RWPE2 (cell line): ENCODE measurements around the gene EXOC1.

Experiments used
- ATAC-seq: fragments of 200-7000 bp; cut with Tn5 transposase; 3 replicates; pipeline ENCODE4 v1.9.1; 2021; ENCODE audit warnings: low read depth
- DNase-seq: peaks from one replicate; pipeline ENCODE4 v3.0.0-alpha.2; 2020; ENCODE audit warnings: low spot score
- H3K27ac ChIP-seq: fragments of 450-650 bp; 2 replicates; pipeline ENCODE4 v1.5.1; 2017; ENCODE audit warnings: mild to moderate bottlenecking; ENCODE audit not compliant: poor library complexity, severe bottlenecking
- H3K27me3 ChIP-seq: fragments of 250-450 bp; sonication (Bioruptor Pico); 2 replicates; pipeline ENCODE4 v1.5.1; 2021; ENCODE audit warnings: mild to moderate bottlenecking, moderate library complexity; ENCODE audit not compliant: insufficient read depth, poor library complexity, severe bottlenecking
- H3K36me3 ChIP-seq: fragments of 250-450 bp; sonication (Bioruptor Pico); 2 replicates; pipeline ENCODE4 v1.5.1; 2020; ENCODE audit warnings: low read depth, mild to moderate bottlenecking, moderate library complexity
- H3K4me1 ChIP-seq: fragments of 250-450 bp; sonication (Bioruptor Pico); 2 replicates; pipeline ENCODE4 v1.5.1; 2021; ENCODE audit warnings: mild to moderate bottlenecking, moderate library complexity; ENCODE audit not compliant: insufficient read depth, poor library complexity, severe bottlenecking
- H3K4me3 ChIP-seq: fragments of 250-450 bp; sonication (Bioruptor Pico); 2 replicates; pipeline ENCODE4 v1.5.1; 2021; ENCODE audit warnings: mild to moderate bottlenecking, moderate library complexity; ENCODE audit not compliant: severe bottlenecking
- H3K9me3 ChIP-seq: fragments of 250-450 bp; sonication (Bioruptor Pico); 2 replicates; pipeline ENCODE4 v1.5.1; 2021; ENCODE audit warnings: mild to moderate bottlenecking, moderate library complexity; ENCODE audit not compliant: severe bottlenecking
- CTCF ChIP-seq: fragments of 450-650 bp; IDR thresholded peaks from one replicate; pipeline ENCODE4 v1.5.1; 2017; ENCODE audit warnings: mild to moderate bottlenecking, moderate library complexity; ENCODE audit not compliant: poor library complexity, severe bottlenecking

The EXOC1 gene

GRCh38 chr4:55921093-55921492 lies 67.6 kb downstream of the EXOC1 start:
- no peak for TF ChIP-seq CTCF
- no peaks in the 10 kb centered on the region for H3K27me3 ChIP-seq
- H3K27ac ChIP-seq, result peak overlapping the region; percentile 18
- DNase-seq (no peak), ATAC-seq (peak; percentile 74)
- no peaks in the 10 kb centered on the region for H3K36me3 ChIP-seq
- H3K4me1 ChIP-seq, result no peaks in the 10 kb centered on the region
- no peak overlapping the region for H3K4me3 ChIP-seq
- H3K9me3 ChIP-seq, result no peaks in the 10 kb centered on the region

- no peak overlapping the region for H3K27ac ChIP-seq
- no peak for TF ChIP-seq CTCF
- no peak for ATAC-seq
- no peak for DNase-seq
- no peaks in the 10 kb centered on the region for H3K27me3 ChIP-seq
- H3K4me1 ChIP-seq, result no peaks in the 10 kb centered on the region
- no peaks in the 10 kb centered on the region for H3K36me3 ChIP-seq
- H3K9me3 ChIP-seq, result no peaks in the 10 kb centered on the region
- H3K4me3 ChIP-seq, result no peak overlapping the region
Observed at GRCh38 chr4:55925241-55925640, 71.8 kb downstream of the EXOC1 start.

DNA sequence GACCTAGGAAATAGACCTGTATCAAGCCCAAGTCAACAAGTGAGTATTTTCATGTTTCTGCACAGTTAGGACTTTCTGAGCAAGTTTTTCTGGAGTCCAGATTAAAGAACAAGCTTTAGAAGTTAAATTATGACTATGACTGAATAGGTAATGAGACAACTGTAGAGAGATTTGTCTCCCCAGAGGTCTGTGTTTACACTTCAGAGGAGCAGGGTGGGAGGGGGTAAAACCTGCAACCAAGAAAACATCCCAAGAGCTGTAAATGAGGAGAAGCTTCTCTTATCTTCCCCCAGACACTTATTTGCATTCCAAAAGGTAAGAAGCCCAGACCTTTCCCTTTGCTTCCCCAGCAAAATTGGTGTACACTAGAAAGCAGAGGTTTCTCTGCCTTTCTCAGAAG lies 73.2 kb downstream of the EXOC1 start:
- H3K4me1 ChIP-seq, result no peaks in the 10 kb centered on the region
- no peak overlapping the region for H3K4me3 ChIP-seq
- ATAC-seq (no peak), DNase-seq (no peak)
- no peak for TF ChIP-seq CTCF
- no peaks in the 10 kb centered on the region for H3K9me3 ChIP-seq
- H3K27ac ChIP-seq, result no peak overlapping the region
- H3K36me3 ChIP-seq, result no peaks in the 10 kb centered on the region
- H3K27me3 ChIP-seq, result no peaks in the 10 kb centered on the region

DNA sequence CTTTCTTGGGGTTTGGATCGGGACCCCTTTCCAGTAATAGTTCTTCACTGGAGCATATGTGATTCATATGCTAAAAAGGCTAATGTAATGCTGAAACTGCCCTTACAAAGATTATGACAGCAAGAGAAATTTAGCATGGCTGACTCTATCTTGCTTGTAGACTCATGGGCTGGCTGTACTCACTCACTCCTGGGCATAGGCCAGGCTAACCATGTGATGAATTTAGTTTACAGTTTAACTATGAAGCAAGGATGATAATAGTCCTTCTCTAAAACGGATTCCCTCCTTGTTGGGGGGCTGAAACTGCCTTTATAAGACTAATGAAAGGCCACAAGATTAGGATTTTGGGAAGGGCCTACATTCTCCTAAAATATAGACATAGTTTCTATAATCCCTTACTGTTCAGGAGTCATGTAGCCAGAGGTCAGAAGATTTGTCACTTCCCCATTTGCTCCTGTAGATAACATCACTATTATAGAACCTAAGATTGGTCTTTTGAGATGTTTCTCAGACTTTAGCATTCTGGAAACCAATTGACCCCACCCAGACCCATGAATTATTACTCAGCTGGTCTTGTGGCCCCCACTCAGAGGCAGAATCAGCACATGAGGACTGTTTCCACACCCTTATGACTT lies 74.5 kb downstream of the EXOC1 start:
- Histone ChIP-seq H3K27me3 (no peaks in the 10 kb centered on the region), H3K4me3 (no peak overlapping the region), H3K27ac (no peak overlapping the region), H3K4me1 (no peaks in the 10 kb centered on the region), H3K36me3 (no peaks in the 10 kb centered on the region), H3K9me3 (no peaks in the 10 kb centered on the region)
- TF ChIP-seq CTCF, result no peak
- DNase-seq, result no peak
- ATAC-seq, result no peak

DNA sequence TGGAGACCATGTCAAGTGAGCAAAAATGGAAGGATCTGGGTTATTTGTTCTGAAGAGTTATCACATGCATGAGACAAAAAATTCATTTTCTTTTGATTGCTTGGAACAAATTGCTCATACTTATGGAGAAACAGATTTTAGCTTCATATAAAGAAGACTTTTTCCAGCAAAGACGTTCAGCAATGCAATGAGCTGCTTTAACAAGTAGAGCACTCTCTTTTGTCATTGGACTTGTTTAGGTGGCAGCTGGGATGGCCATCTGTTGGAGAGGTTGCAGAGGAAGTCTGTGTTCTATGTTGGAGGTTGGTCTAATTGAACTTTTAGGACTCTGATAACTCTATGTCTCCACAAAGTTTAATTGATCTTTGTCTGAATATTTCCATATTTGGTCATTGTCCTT lies 75.4 kb downstream of the EXOC1 start:
- no peaks in the 10 kb centered on the region for H3K27me3 ChIP-seq
- no peak overlapping the region for H3K27ac ChIP-seq
- no peaks in the 10 kb centered on the region for H3K36me3 ChIP-seq
- no peak for TF ChIP-seq CTCF
- H3K4me1 ChIP-seq, result no peaks in the 10 kb centered on the region
- no peak for ATAC-seq
- H3K9me3 ChIP-seq, result no peaks in the 10 kb centered on the region
- no peak for DNase-seq
- no peak overlapping the region for H3K4me3 ChIP-seq
